H9 (cell line): ENCODE data around the gene APOL5. TPM values are rescaled to one million over a fixed set of nuclear protein-coding genes. Genes with fewer than 3 reads are reported as not detected.

Source experiments
- DNase-seq: peaks from one replicate; pipeline ENCODE4 v3.0.0-alpha.2; 2017
- H2AFZ ChIP-seq: one replicate; pipeline ENCODE4 v1.6.1; 2013; ENCODE audit warnings: mild to moderate bottlenecking, low read length, control low read depth, moderate library complexity
- H2AK5ac ChIP-seq: 2 replicates; pipeline ENCODE4 v1.6.1; 2013; ENCODE audit warnings: low read length, control low read depth, mixed read lengths; ENCODE audit not compliant: insufficient read length
- H2BK120ac ChIP-seq: one replicate; pipeline ENCODE4 v1.6.1; 2013; ENCODE audit warnings: low read depth, mild to moderate bottlenecking, low read length, control low read depth, inconsistent platforms; ENCODE audit not compliant: poor library complexity, severe bottlenecking
- H2BK12ac ChIP-seq: 2 replicates; pipeline ENCODE4 v1.6.1; 2013; ENCODE audit warnings: low read length, control low read depth, mixed read lengths, low read depth; ENCODE audit not compliant: insufficient read length
- H2BK15ac ChIP-seq: 2 replicates; pipeline ENCODE4 v1.6.1; 2013; ENCODE audit warnings: low read depth, low read length, control low read depth
- H2BK20ac ChIP-seq: one replicate; pipeline ENCODE4 v1.6.1; 2013; ENCODE audit warnings: low read depth, mild to moderate bottlenecking, low read length, control low read depth, inconsistent platforms; ENCODE audit not compliant: poor library complexity, severe bottlenecking
- H2BK5ac ChIP-seq: 2 replicates; pipeline ENCODE4 v1.6.1; 2013; ENCODE audit warnings: low read length, control low read depth, mixed read lengths; ENCODE audit not compliant: insufficient read length
- H3K14ac ChIP-seq: 2 replicates; pipeline ENCODE4 v1.6.1; 2013; ENCODE audit warnings: low read length, control low read depth; ENCODE audit not compliant: insufficient read depth
- H3K18ac ChIP-seq: 2 replicates; pipeline ENCODE4 v1.6.1; 2013; ENCODE audit warnings: low read depth, mild to moderate bottlenecking, mixed read lengths, low read length, control low read depth; ENCODE audit not compliant: insufficient read length
- H3K23ac ChIP-seq: 2 replicates; pipeline ENCODE4 v1.6.1; 2013; ENCODE audit warnings: low read length, control low read depth, mixed read lengths, low read depth; ENCODE audit not compliant: insufficient read length
- H3K23me2 ChIP-seq: 2 replicates; pipeline ENCODE4 v1.6.1; 2013; ENCODE audit warnings: low read depth, mild to moderate bottlenecking, mixed read lengths, low read length, control low read depth; ENCODE audit not compliant: insufficient read length, poor library complexity, severe bottlenecking
- H3K27ac ChIP-seq: 2 replicates; pipeline ENCODE4 v1.5.1; 2013; ENCODE audit warnings: low read length, control low read depth, mixed read lengths, low read depth; ENCODE audit not compliant: insufficient read length
- H3K27me3 ChIP-seq: 2 replicates; pipeline ENCODE4 v1.6.1; 2013; ENCODE audit warnings: low read length, control low read depth, inconsistent platforms; ENCODE audit not compliant: insufficient read depth
- H3K4ac ChIP-seq: 2 replicates; pipeline ENCODE4 v1.6.1; 2013; ENCODE audit warnings: low read depth, mild to moderate bottlenecking, control low read depth, inconsistent platforms, low read length, moderate library complexity
- H3K4me1 ChIP-seq: 2 replicates; pipeline ENCODE4 v1.6.1; 2013; ENCODE audit warnings: low read length, control low read depth, inconsistent platforms; ENCODE audit not compliant: insufficient read depth
- H3K4me2 ChIP-seq: 2 replicates; pipeline ENCODE4 v1.6.1; 2013; ENCODE audit warnings: low read length, control low read depth, mixed read lengths; ENCODE audit not compliant: insufficient read length, insufficient read depth
- H3K56ac ChIP-seq: 2 replicates; pipeline ENCODE4 v1.6.1; 2013; ENCODE audit warnings: low read depth, mild to moderate bottlenecking, mixed read lengths, low read length, control low read depth; ENCODE audit not compliant: insufficient read length
- H3K79me1 ChIP-seq: 2 replicates; pipeline ENCODE4 v1.6.1; 2013; ENCODE audit warnings: low read depth, mild to moderate bottlenecking, moderate library complexity, low read length, control low read depth, inconsistent platforms; ENCODE audit not compliant: insufficient read depth, poor library complexity, severe bottlenecking
- H3K79me2 ChIP-seq: 2 replicates; pipeline ENCODE4 v1.6.1; 2013; ENCODE audit warnings: low read length, control low read depth, inconsistent platforms; ENCODE audit not compliant: insufficient read depth
- H3K9ac ChIP-seq: 2 replicates; pipeline ENCODE4 v1.6.1; 2013; ENCODE audit warnings: low read length, control low read depth, mixed read lengths; ENCODE audit not compliant: insufficient read length; ENCODE audit errors: extremely low read depth
- H3K9me3 ChIP-seq: one replicate; pipeline ENCODE4 v1.6.1; 2013; ENCODE audit warnings: low read depth, low read length, inconsistent platforms; ENCODE audit not compliant: control insufficient read depth
- H3T11ph ChIP-seq: one replicate; pipeline ENCODE4 v1.6.1; 2013; ENCODE audit warnings: mild to moderate bottlenecking, low read length, control low read depth, inconsistent platforms
- H4K20me1 ChIP-seq: one replicate; pipeline ENCODE4 v1.6.1; 2013; ENCODE audit not compliant: control insufficient read depth, insufficient read length, insufficient read depth
- H4K5ac ChIP-seq: 2 replicates; pipeline ENCODE4 v1.6.1; 2013; ENCODE audit warnings: low read depth, mild to moderate bottlenecking, mixed read lengths, low read length, control low read depth; ENCODE audit not compliant: insufficient read length
- H4K8ac ChIP-seq: replicated peaks from 2 replicates; pipeline ENCODE4 v1.6.1; 2013; ENCODE audit warnings: low read length, control low read depth, mixed read lengths, low read depth; ENCODE audit not compliant: insufficient read length
- H4K91ac ChIP-seq: 2 replicates; pipeline ENCODE4 v1.6.1; 2013; ENCODE audit warnings: low read depth, mild to moderate bottlenecking, moderate library complexity, mixed read lengths, low read length, control low read depth; ENCODE audit not compliant: insufficient read length
- H3K27ac Mint-ChIP-seq, 3 experiments: 2 replicates in 2 of 3; 3 replicates in 1 of 3; pipeline ENCODE4 v1.8.0; 2020 to 2021; ENCODE audit warnings: mixed read lengths in 3 of 3, mild to moderate bottlenecking in 1 of 3, moderate library complexity in 1 of 3
- H3K27me3 Mint-ChIP-seq: 2 replicates; pipeline ENCODE4 v1.8.0; 2021; ENCODE audit warnings: low read depth, mild to moderate bottlenecking, moderate library complexity, mixed read lengths
- H3K36me3 Mint-ChIP-seq, 3 experiments: 2 replicates in 2 of 3; 3 replicates in 1 of 3; pipeline ENCODE4 v1.8.0; 2020 to 2021; ENCODE audit warnings: low read depth in 3 of 3, mixed read lengths in 3 of 3; ENCODE audit not compliant: insufficient read depth in 1 of 3
- H3K4me1 Mint-ChIP-seq, 2 experiments: 2 replicates each; pipeline ENCODE4 v1.8.0; 2020; ENCODE audit warnings: mixed read lengths in 2 of 2
- H3K4me3 Mint-ChIP-seq, 2 experiments: 2 replicates in 1 of 2; 3 replicates in 1 of 2; pipeline ENCODE4 v1.8.0; 2020 to 2021; ENCODE audit warnings: mild to moderate bottlenecking in 2 of 2, mixed read lengths in 2 of 2, moderate library complexity in 1 of 2
- H3K9me3 Mint-ChIP-seq, 2 experiments: 2 replicates in 1 of 2; 3 replicates in 1 of 2; pipeline ENCODE4 v1.8.0; 2020; ENCODE audit warnings: mild to moderate bottlenecking in 2 of 2, mixed read lengths in 2 of 2, moderate library complexity in 1 of 2
- CTCF ChIP-seq: fragments of 200-600 bp; sonication (generic); conservative IDR thresholded peaks from 3 replicates; pipeline ENCODE4 v1.8.0; 2021; ENCODE audit warnings: antibody characterized with exemption, mild to moderate bottlenecking
- WGBS: extraction: QIAGEN DNeasy Blood & Tissue Kit; methylation state at CpG from one replicate; pipeline ENCODE4 v1.1.7; 2013; ENCODE audit warnings: missing lambda C conversion rate, low lambda C conversion rate, mixed read lengths; ENCODE audit not compliant: insufficient read length; ENCODE audit errors: extremely low coverage; 5-methylcytosine and 5-hydroxymethylcytosine counted together
- total RNA-seq: library from RNA; stranded (reverse); gene quantifications from 2 replicates; pipeline ENCODE4 v1.2.1, GENCODE V29; 2021

Gene APOL5
- total RNA-seq, 1 experiment from 2014 or later: not detected

- no peaks in the 10 kb centered on the region for H3K27me3 ChIP-seq
- no peaks in the 10 kb centered on the region for H3K79me1 ChIP-seq
- no peak overlapping the region for H2BK5ac ChIP-seq
- no CpG with 5 or more reads among the region's 7 CpGs for WGBS
- no peaks in the 10 kb centered on the region for H3K79me2 ChIP-seq
- peaks cover 17 to 21% of the 10 kb centered on the region in 2 experiments for H3K4me1 Mint-ChIP-seq
- no peak overlapping the region for H4K91ac ChIP-seq
- no peak overlapping the region for H3K9ac ChIP-seq
- H4K8ac ChIP-seq: no peak overlapping the region
- H3K9me3 Mint-ChIP-seq: no peaks in the 10 kb centered on the region; a peak in 1 of 5 replicates
- H3K23me2 ChIP-seq: no peaks in the 10 kb centered on the region
- H4K5ac ChIP-seq: no peak overlapping the region
- no peak overlapping the region for H2AK5ac ChIP-seq
- peaks cover 14 to 25% (median 16%) of the 10 kb centered on the region in 3 experiments for H3K36me3 Mint-ChIP-seq
- H3K14ac ChIP-seq: no peak overlapping the region
- H3K4me2 ChIP-seq: no peak overlapping the region
- peaks cover 7% of the 10 kb centered on the region for H3K27me3 Mint-ChIP-seq
- DNase-seq: no peak
- no peaks in the 10 kb centered on the region for H3K9me3 ChIP-seq
- H3K27ac Mint-ChIP-seq: no peak overlapping the region
- H2BK12ac ChIP-seq: no peak overlapping the region
- no peaks in the 10 kb centered on the region for H4K20me1 ChIP-seq
- no peak overlapping the region for H3K27ac ChIP-seq
- no peak overlapping the region for H2AFZ ChIP-seq
- no peak for TF ChIP-seq CTCF
- no peak overlapping the region for H2BK20ac ChIP-seq
- H3K23ac ChIP-seq: no peak overlapping the region
- no peaks in the 10 kb centered on the region for H3K4me1 ChIP-seq
- H3K56ac ChIP-seq: no peak overlapping the region
- no peak overlapping the region for H3K4ac ChIP-seq
- no peak overlapping the region for H2BK120ac ChIP-seq
- H3K18ac ChIP-seq: no peak overlapping the region
- no peak overlapping the region for H3K4me3 Mint-ChIP-seq
- H3T11ph ChIP-seq: no peak overlapping the region
- no peak overlapping the region for H2BK15ac ChIP-seq
These were observed 16.8 kb downstream of the APOL5 start for GRCh38 chr22:35734517-35734827.
